Mesenchymal stem cell (in vitro differentiated cells and primary cell): Measurements from ENCODE around the gene ENAM. TPM values are rescaled to one million over a fixed set of nuclear protein-coding genes. Genes with fewer than 3 reads are reported as not detected.

Source experiments
- DNase-seq: peaks from one replicate; pipeline ENCODE4 v3.0.0-alpha.2; 2013
- H2AFZ ChIP-seq: one replicate; pipeline ENCODE4 v1.6.1; 2013; ENCODE audit warnings: low read depth, mild to moderate bottlenecking, control low read depth, inconsistent platforms, low read length, moderate library complexity
- H2AK5ac ChIP-seq: 2 replicates; pipeline ENCODE4 v1.6.1; 2013; ENCODE audit warnings: low read length, moderate library complexity, mild to moderate bottlenecking, inconsistent platforms; ENCODE audit not compliant: severe bottlenecking
- H2BK120ac ChIP-seq: one replicate; pipeline ENCODE4 v1.6.1; 2013; ENCODE audit warnings: low read depth, mild to moderate bottlenecking, inconsistent platforms, low read length, moderate library complexity
- H2BK12ac ChIP-seq, 2 experiments: one replicate each; pipeline ENCODE4 v1.6.1; 2013; ENCODE audit warnings: inconsistent platforms in 2 of 2, low read length in 2 of 2, mild to moderate bottlenecking in 2 of 2, moderate library complexity in 2 of 2, control low read depth in 1 of 2
- H2BK15ac ChIP-seq: one replicate; pipeline ENCODE4 v1.6.1; 2013; ENCODE audit warnings: mild to moderate bottlenecking, low read depth, inconsistent platforms; ENCODE audit not compliant: poor library complexity, severe bottlenecking
- H2BK5ac ChIP-seq: 2 replicates; pipeline ENCODE4 v1.6.1; 2013; ENCODE audit warnings: low read depth, mild to moderate bottlenecking, low read length, control low read depth, inconsistent platforms; ENCODE audit not compliant: poor library complexity, severe bottlenecking
- H3K14ac ChIP-seq, 2 experiments: one replicate each; pipeline ENCODE4 v1.6.1; 2013; ENCODE audit warnings: inconsistent platforms in 2 of 2, low read length in 2 of 2, control low read depth in 1 of 2, mild to moderate bottlenecking in 1 of 2, moderate library complexity in 1 of 2
- H3K18ac ChIP-seq, 2 experiments: one replicate each; pipeline ENCODE4 v1.6.1; 2013; ENCODE audit warnings: inconsistent platforms in 2 of 2, low read length in 2 of 2, control low read depth in 1 of 2, low read depth in 1 of 2, mild to moderate bottlenecking in 1 of 2
- H3K23ac ChIP-seq, 2 experiments: one replicate each; pipeline ENCODE4 v1.6.1; 2013; ENCODE audit warnings: inconsistent platforms in 2 of 2, low read length in 2 of 2, mild to moderate bottlenecking in 2 of 2, moderate library complexity in 2 of 2, control low read depth in 1 of 2
- H3K27ac ChIP-seq: 2 replicates; pipeline ENCODE4 v1.5.1; 2013; ENCODE audit warnings: mild to moderate bottlenecking, moderate library complexity, low read length, control low read depth, inconsistent platforms; ENCODE audit not compliant: poor library complexity, severe bottlenecking
- H3K27me3 ChIP-seq, 2 experiments: 2 replicates each; pipeline versions ENCODE4 v1.6.1 to v1.7.0; 2013; ENCODE audit warnings: low read length in 2 of 2, mild to moderate bottlenecking in 2 of 2, moderate library complexity in 2 of 2, control low read depth in 1 of 2, inconsistent platforms in 1 of 2; ENCODE audit not compliant: control insufficient read depth in 1 of 2, insufficient read depth in 1 of 2
- H3K36me3 ChIP-seq, 2 experiments: 2 replicates each; pipeline versions ENCODE4 v1.6.1 to v1.7.0; 2013; ENCODE audit warnings: low read length in 2 of 2, control low read depth in 1 of 2, inconsistent platforms in 1 of 2, low read depth in 1 of 2, mild to moderate bottlenecking in 1 of 2; ENCODE audit not compliant: insufficient read depth in 2 of 2, control insufficient read depth in 1 of 2
- H3K4ac ChIP-seq, 2 experiments: one replicate each; pipeline ENCODE4 v1.6.1; 2013; ENCODE audit warnings: inconsistent platforms in 2 of 2, low read length in 2 of 2, mild to moderate bottlenecking in 2 of 2, moderate library complexity in 2 of 2, control low read depth in 1 of 2, low read depth in 1 of 2
- H3K4me1 ChIP-seq: 2 replicates; pipeline ENCODE4 v1.6.1; 2013; ENCODE audit warnings: low read depth, low read length, control low read depth; ENCODE audit not compliant: control insufficient read depth, insufficient read depth
- H3K4me2 ChIP-seq: 2 replicates; pipeline ENCODE4 v1.6.1; 2013; ENCODE audit warnings: low read length, mild to moderate bottlenecking, inconsistent platforms; ENCODE audit not compliant: poor library complexity, severe bottlenecking
- H3K4me3 ChIP-seq, 2 experiments: 2 replicates each; pipeline versions ENCODE4 v1.5.1 to v1.7.0; 2013; ENCODE audit warnings: low read length in 2 of 2, mild to moderate bottlenecking in 2 of 2, control low read depth in 1 of 2, low read depth in 1 of 2; ENCODE audit not compliant: insufficient read depth in 1 of 2
- H3K79me1 ChIP-seq: replicated peaks from 2 replicates; pipeline ENCODE4 v1.6.1; 2013; ENCODE audit warnings: mild to moderate bottlenecking, control low read depth, low read length, inconsistent platforms; ENCODE audit not compliant: poor library complexity, severe bottlenecking
- H3K9ac ChIP-seq: 2 replicates; pipeline ENCODE4 v1.7.0; 2013; ENCODE audit warnings: mild to moderate bottlenecking, low read length, moderate library complexity
- H3K9me3 ChIP-seq: 2 replicates; pipeline ENCODE4 v1.7.0; 2013; ENCODE audit warnings: mild to moderate bottlenecking, low read length; ENCODE audit not compliant: control insufficient read depth
- H4K8ac ChIP-seq: one replicate; pipeline ENCODE4 v1.6.1; 2013; ENCODE audit warnings: inconsistent platforms, mild to moderate bottlenecking, low read length, moderate library complexity
- H4K91ac ChIP-seq: one replicate; pipeline ENCODE4 v1.6.1; 2013; ENCODE audit warnings: mild to moderate bottlenecking, low read length, inconsistent platforms
- WGBS: methylation state at CpG from one replicate; pipeline ENCODE4 v1.1.7; 2013; ENCODE audit warnings: mixed read lengths; 5-methylcytosine and 5-hydroxymethylcytosine counted together
- polyA plus RNA-seq, 2 experiments: library from polyadenylated mRNA; stranded (reverse); fragments of 200-250 nt; gene quantifications; one replicate each; pipeline ENCODE4 v1.2.3, GENCODE V29; 2013

Gene ENAM
- 0.03 TPM for polyA plus RNA-seq (2013, experiment 1 of 2)
- not detected for polyA plus RNA-seq (2013, experiment 2 of 2)

GRCh38 chr4:70628444-70628843, at the start of gene ENAM:
Gene ENAM (plus strand): TSS chr4:70628744. CDS start chr4:70629501, 757 bp downstream.
- Histone ChIP-seq H3K9ac (no peak within 1 kb of the TSS), H3K79me1 (no peaks in the 10 kb centered on the region), H2AFZ (no peak within 1 kb of the TSS), H3K27ac (no peak within 1 kb of the TSS), H3K14ac (no peak within 1 kb of the TSS), H2BK5ac (no peak within 1 kb of the TSS), H3K23ac (no peak within 1 kb of the TSS), H2BK15ac (no peak within 1 kb of the TSS), H3K4ac (no peak within 1 kb of the TSS), H3K36me3 (no peaks in the 10 kb centered on the region), H3K18ac (no peak within 1 kb of the TSS), H3K4me1 (no peaks in the 10 kb centered on the region), H2BK120ac (no peak within 1 kb of the TSS), H3K4me2 (no peak within 1 kb of the TSS), H2AK5ac (no peak within 1 kb of the TSS), H2BK12ac (no peak within 1 kb of the TSS), H3K9me3 (no peaks in the 10 kb centered on the region), H4K8ac (no peak within 1 kb of the TSS), H3K27me3 (no peaks in the 10 kb centered on the region), H3K4me3 (no peak within 1 kb of the TSS), H4K91ac (no peak within 1 kb of the TSS)
- no peak for DNase-seq
- 100% methylated on average over 1 of the region's 2 CpGs for WGBS

GRCh38 chr4:70581980-70582379, 46.6 kb upstream of the ENAM start:
- DNase-seq: no peak
- H3K4ac ChIP-seq: no peak overlapping the region
- H2AFZ ChIP-seq: no peak overlapping the region
- H4K91ac ChIP-seq: no peak overlapping the region
- no peak overlapping the region for H3K27ac ChIP-seq
- no peak overlapping the region for H3K4me2 ChIP-seq
- 96% methylated on average over 2 of the region's 2 CpGs for WGBS
- no peak overlapping the region for H3K14ac ChIP-seq
- no peaks in the 10 kb centered on the region for H3K4me1 ChIP-seq
- no peak overlapping the region for H3K4me3 ChIP-seq
- H3K36me3 ChIP-seq: no peaks in the 10 kb centered on the region
- no peaks in the 10 kb centered on the region for H3K9me3 ChIP-seq
- H4K8ac ChIP-seq: no peak overlapping the region
- H3K23ac ChIP-seq: no peak overlapping the region
- no peak overlapping the region for H2AK5ac ChIP-seq
- H3K27me3 ChIP-seq: no peaks in the 10 kb centered on the region
- H3K18ac ChIP-seq: no peak overlapping the region
- no peak overlapping the region for H2BK15ac ChIP-seq
- H2BK120ac ChIP-seq: no peak overlapping the region
- H2BK12ac ChIP-seq: no peak overlapping the region
- no peaks in the 10 kb centered on the region for H3K79me1 ChIP-seq
- no peak overlapping the region for H3K9ac ChIP-seq
- no peak overlapping the region for H2BK5ac ChIP-seq

- Histone ChIP-seq H2BK15ac (no peak overlapping the region), H3K18ac (no peak overlapping the region), H4K91ac (no peak overlapping the region), H3K14ac (no peak overlapping the region), H3K4me1 (no peaks in the 10 kb centered on the region), H2AK5ac (no peak overlapping the region), H2BK5ac (no peak overlapping the region), H3K9me3 (no peaks in the 10 kb centered on the region), H3K23ac (no peak overlapping the region), H3K27ac (no peak overlapping the region), H2BK12ac (no peak overlapping the region), H3K4me2 (no peak overlapping the region), H3K36me3 (no peaks in the 10 kb centered on the region), H3K27me3 (no peaks in the 10 kb centered on the region), H3K4me3 (no peak overlapping the region), H4K8ac (no peak overlapping the region), H2AFZ (no peak overlapping the region), H3K9ac (no peak overlapping the region), H2BK120ac (no peak overlapping the region), H3K79me1 (no peaks in the 10 kb centered on the region), H3K4ac (no peak overlapping the region)
- 87% methylated on average over 9 of the region's 9 CpGs for WGBS
- no peak for DNase-seq
These were observed 44.4 kb upstream of the ENAM start for GRCh38 chr4:70583952-70584834.

- no peak overlapping the region for H3K18ac ChIP-seq
- no peak overlapping the region for H2BK5ac ChIP-seq
- H2BK120ac ChIP-seq: no peak overlapping the region
- no peak overlapping the region for H2AK5ac ChIP-seq
- H3K4me2 ChIP-seq: no peak overlapping the region
- H3K4ac ChIP-seq: no peak overlapping the region
- no peak overlapping the region for H2BK12ac ChIP-seq
- H3K14ac ChIP-seq: no peak overlapping the region
- H3K36me3 ChIP-seq: no peaks in the 10 kb centered on the region
- H3K4me1 ChIP-seq: no peaks in the 10 kb centered on the region
- no peaks in the 10 kb centered on the region for H3K9me3 ChIP-seq
- no peaks in the 10 kb centered on the region for H3K79me1 ChIP-seq
- no CpG with 5 or more reads among the region's 2 CpGs for WGBS
- no peak overlapping the region for H3K9ac ChIP-seq
- H4K91ac ChIP-seq: no peak overlapping the region
- no peak overlapping the region for H4K8ac ChIP-seq
- no peak overlapping the region for H2AFZ ChIP-seq
- H2BK15ac ChIP-seq: no peak overlapping the region
- H3K27ac ChIP-seq: no peak overlapping the region
- no peaks in the 10 kb centered on the region for H3K27me3 ChIP-seq
- DNase-seq: no peak
- H3K4me3 ChIP-seq: no peak overlapping the region
- H3K23ac ChIP-seq: no peak overlapping the region
These were observed 41.7 kb upstream of the ENAM start for GRCh38 chr4:70586841-70587240.
